ENCODE measurements around the gene ELN. TPM values are rescaled to one million over a fixed set of nuclear protein-coding genes. Genes with fewer than 3 reads are reported as not detected.

The ELN gene
- total and polyA plus RNA-seq, 2 donors (not counting 3 experiments of a cell fraction or from before 2014, with no cell fraction given), result 1.7 to 2.6 TPM

DNA sequence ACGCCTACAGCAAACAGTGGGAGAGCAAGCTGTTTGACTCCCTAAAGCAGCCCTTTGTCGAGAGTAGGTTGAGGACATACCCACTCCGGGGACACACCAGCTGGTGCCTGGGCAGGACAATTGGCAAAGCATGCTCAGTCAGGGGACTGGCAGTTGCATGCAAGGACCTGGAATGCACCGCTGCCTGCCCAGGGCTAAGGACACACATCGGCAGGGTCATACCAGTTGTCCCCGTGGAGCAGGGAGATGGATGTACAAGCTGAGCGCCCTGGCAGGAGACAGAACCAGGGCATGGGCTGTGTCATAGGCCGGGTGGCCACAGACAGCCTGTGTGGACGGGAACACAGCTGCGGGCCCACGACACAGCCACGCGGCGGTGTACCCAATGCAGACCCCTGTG is 18.3 kb upstream of the ELN start:
- ChIA-PET POLR2A (no interaction called here), CTCF (interaction anchor here (2.5 kb wide), 1 partner anchor 17 kb away, joined by 15 read pairs; no protein-coding TSS in a partner anchor)
- FAIRE-seq, result no peak
- dilution Hi-C loops (cut with MboI; ENCODE audit: extremely low pct_ligation_motif_present, low sequenced_read_pairs), result no loop called here
- Histone ChIP-seq H3K4me2 (ENCODE audit: insufficient read depth, low read length) (no peak overlapping the region), H3K27ac (ENCODE audit: insufficient read depth, low read depth, low read length) (no peak overlapping the region), H3K4me1 (ENCODE audit: control insufficient read depth, extremely low read depth, insufficient read depth, low read length) (peaks cover 12% of the 10 kb centered on the region), H3K4me3 (replicated peaks in 1 of 3; ENCODE audit: insufficient read depth in 1 of 3, low read depth in 1 of 3, low read length in 3 of 3) (no peak overlapping the region), H4K20me1 (replicated peaks; ENCODE audit: control insufficient read depth, extremely low read depth, insufficient read depth, low read length) (no peaks in the 10 kb centered on the region), H3K36me3 (ENCODE audit: control insufficient read depth in 2 of 2, extremely low read depth in 1 of 2, insufficient read depth in 2 of 2, low read length in 2 of 2) (no peaks in the 10 kb centered on the region), H3K9me1 (replicated peaks; ENCODE audit: control insufficient read depth, extremely low read depth, insufficient read depth, low read length) (no peaks in the 10 kb centered on the region), H3K9me3 (replicated peaks; ENCODE audit: control insufficient read depth, insufficient read depth, low read length) (no peaks in the 10 kb centered on the region), H3K27me3 (ENCODE audit: control insufficient read depth in 2 of 2, insufficient read depth in 2 of 2, low read length in 2 of 2) (no peaks in the 10 kb centered on the region), H3K79me2 (ENCODE audit: control insufficient read depth, insufficient read depth, low read length) (no peaks in the 10 kb centered on the region), H2AFZ (ENCODE audit: low read depth, low read length) (no peak overlapping the region), H3K9ac (replicated peaks; ENCODE audit: extremely low read depth, insufficient read depth, low read length) (no peak overlapping the region)
- no peak for DNase-seq (ENCODE audit: low read depth, low spot score)
- TF ChIP-seq JUN (IDR thresholded peaks at IDR 0.05; ENCODE audit: borderline replicate concordance, insufficient read depth, insufficient read length, low read depth), result no peak
- no peak for TF ChIP-seq GATA2 (IDR thresholded peaks at IDR 0.05; ENCODE audit: insufficient read depth, insufficient read length, low read depth, low read length)
- no peak for TF ChIP-seq POLR2AphosphoS5 (IDR thresholded peaks at IDR 0.05; ENCODE audit: insufficient read depth, low read depth, low read length)
- TF ChIP-seq FOS (IDR thresholded peaks at IDR 0.05; ENCODE audit: borderline replicate concordance, insufficient read depth, low read length), result no peak
- TF ChIP-seq EZH2 (IDR thresholded peaks at IDR 0.05; ENCODE audit: borderline replicate concordance, low read depth, low read length, severe bottlenecking), result no peak
- TF ChIP-seq POLR2A (IDR thresholded peaks at IDR 0.05; ENCODE audit: low read depth, low read length), result no peak
- TF ChIP-seq, protein P1, sequence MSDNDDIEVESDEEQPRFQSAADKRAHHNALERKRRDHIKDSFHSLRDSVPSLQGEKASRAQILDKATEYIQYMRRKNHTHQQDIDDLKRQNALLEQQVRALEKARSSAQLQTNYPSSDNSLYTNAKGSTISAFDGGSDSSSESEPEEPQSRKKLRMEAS (IDR thresholded peaks at IDR 0.05; ENCODE audit: insufficient read depth, insufficient read length), result no peak
- TF ChIP-seq, protein P2, sequence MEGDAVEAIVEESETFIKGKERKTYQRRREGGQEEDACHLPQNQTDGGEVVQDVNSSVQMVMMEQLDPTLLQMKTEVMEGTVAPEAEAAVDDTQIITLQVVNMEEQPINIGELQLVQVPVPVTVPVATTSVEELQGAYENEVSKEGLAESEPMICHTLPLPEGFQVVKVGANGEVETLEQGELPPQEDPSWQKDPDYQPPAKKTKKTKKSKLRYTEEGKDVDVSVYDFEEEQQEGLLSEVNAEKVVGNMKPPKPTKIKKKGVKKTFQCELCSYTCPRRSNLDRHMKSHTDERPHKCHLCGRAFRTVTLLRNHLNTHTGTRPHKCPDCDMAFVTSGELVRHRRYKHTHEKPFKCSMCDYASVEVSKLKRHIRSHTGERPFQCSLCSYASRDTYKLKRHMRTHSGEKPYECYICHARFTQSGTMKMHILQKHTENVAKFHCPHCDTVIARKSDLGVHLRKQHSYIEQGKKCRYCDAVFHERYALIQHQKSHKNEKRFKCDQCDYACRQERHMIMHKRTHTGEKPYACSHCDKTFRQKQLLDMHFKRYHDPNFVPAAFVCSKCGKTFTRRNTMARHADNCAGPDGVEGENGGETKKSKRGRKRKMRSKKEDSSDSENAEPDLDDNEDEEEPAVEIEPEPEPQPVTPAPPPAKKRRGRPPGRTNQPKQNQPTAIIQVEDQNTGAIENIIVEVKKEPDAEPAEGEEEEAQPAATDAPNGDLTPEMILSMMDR (IDR thresholded peaks at IDR 0.05; ENCODE audit: extremely low read depth in 1 of 2, insufficient read depth in 1 of 2, low read depth in 1 of 2, low read length in 2 of 2), result no peak
- no peak for TF ChIP-seq MYC (IDR thresholded peaks at IDR 0.05; ENCODE audit: low read depth, low read length)
- no TSS peak for BruUV-seq (replicated peaks)
- intact Hi-C loops (cut with micrococcal nuclease), result no loop called here

Data from endothelial cell of umbilical vein (primary cell).